Mesendoderm (in vitro differentiated cells): ENCODE measurements around the gene KDF1.

ENCODE experiments used
- DNase-seq: peaks from one replicate; pipeline ENCODE4 v3.0.0; 2013
- H2AK5ac ChIP-seq: 2 replicates; pipeline ENCODE4 v1.6.1; 2013; ENCODE audit warnings: low read length, inconsistent platforms
- H2BK120ac ChIP-seq: 2 replicates; pipeline ENCODE4 v1.6.1; 2013; ENCODE audit warnings: low read depth, mild to moderate bottlenecking, low read length, moderate library complexity, mixed read lengths
- H2BK15ac ChIP-seq: replicated peaks from 2 replicates; pipeline ENCODE4 v1.6.1; 2013; ENCODE audit warnings: low read depth, mild to moderate bottlenecking, moderate library complexity
- H2BK5ac ChIP-seq: 2 replicates; pipeline ENCODE4 v1.6.1; 2013; ENCODE audit warnings: low read length, inconsistent platforms
- H3K18ac ChIP-seq: 2 replicates; pipeline ENCODE4 v1.6.1; 2013; ENCODE audit warnings: mild to moderate bottlenecking, low read length, mixed read lengths
- H3K23ac ChIP-seq: one replicate; pipeline ENCODE4 v1.6.1; 2013; ENCODE audit warnings: low read length
- H3K27ac ChIP-seq: 2 replicates; pipeline ENCODE4 v1.5.1; 2013; ENCODE audit warnings: low read depth, mild to moderate bottlenecking, inconsistent platforms, low read length, moderate library complexity
- H3K27me3 ChIP-seq: 2 replicates; pipeline ENCODE4 v1.6.1; 2013; ENCODE audit warnings: low read length, control low read depth, mild to moderate bottlenecking, inconsistent platforms; ENCODE audit not compliant: insufficient read depth, poor library complexity
- H3K36me3 ChIP-seq: 2 replicates; pipeline ENCODE4 v1.6.1; 2013; ENCODE audit warnings: low read length, inconsistent platforms; ENCODE audit not compliant: control insufficient read depth, insufficient read depth
- H3K4ac ChIP-seq: one replicate; pipeline ENCODE4 v1.6.1; 2013; ENCODE audit warnings: low read depth, mild to moderate bottlenecking, low read length, moderate library complexity
- H3K4me1 ChIP-seq: 2 replicates; pipeline ENCODE4 v1.6.1; 2013; ENCODE audit warnings: low read depth, low read length, inconsistent platforms; ENCODE audit not compliant: control insufficient read depth
- H3K4me2 ChIP-seq: 2 replicates; pipeline ENCODE4 v1.6.1; 2013; ENCODE audit warnings: low read length
- H3K4me3 ChIP-seq: 2 replicates; pipeline ENCODE4 v1.5.1; 2013; ENCODE audit warnings: mild to moderate bottlenecking, low read length
- H3K56ac ChIP-seq: one replicate; pipeline ENCODE4 v1.6.1; 2013; ENCODE audit warnings: low read length
- H3K79me1 ChIP-seq: 2 replicates; pipeline ENCODE4 v1.6.1; 2013; ENCODE audit warnings: low read length, inconsistent platforms
- H3K79me2 ChIP-seq: 2 replicates; pipeline ENCODE4 v1.6.1; 2013; ENCODE audit warnings: mild to moderate bottlenecking, low read length; ENCODE audit not compliant: control insufficient read depth, insufficient read depth
- H3K9ac ChIP-seq: 2 replicates; pipeline ENCODE4 v1.6.1; 2013; ENCODE audit warnings: low read length, inconsistent platforms
- H4K5ac ChIP-seq: one replicate; pipeline ENCODE4 v1.6.1; 2013; ENCODE audit warnings: low read length
- H4K8ac ChIP-seq: one replicate; pipeline ENCODE4 v1.6.1; 2013; ENCODE audit warnings: low read depth, mild to moderate bottlenecking, control low read depth, low read length, moderate library complexity
- WGBS: extraction: QIAGEN DNeasy Blood & Tissue Kit; methylation state at CpG from one replicate; pipeline ENCODE4 v1.1.7; 2013; ENCODE audit warnings: low lambda C conversion rate, missing lambda C conversion rate; ENCODE audit not compliant: insufficient coverage; ENCODE audit errors: extremely low coverage; 5-methylcytosine and 5-hydroxymethylcytosine counted together

KDF1 gene

GRCh38 chr1:26996024-26996423 lies 35.8 kb upstream of the KDF1 start:
- H2BK5ac ChIP-seq: no peak overlapping the region
- DNase-seq: peak; percentile 41
- H3K36me3 ChIP-seq: no peaks in the 10 kb centered on the region
- no CpG with 5 or more reads among the region's 1 CpG for WGBS
- H2AK5ac ChIP-seq: no peak overlapping the region
- H2BK15ac ChIP-seq: no peak overlapping the region
- H3K79me2 ChIP-seq: peaks cover 4% of the 10 kb centered on the region
- no peak overlapping the region for H3K9ac ChIP-seq
- H3K4me2 ChIP-seq: no peak overlapping the region
- H3K27ac ChIP-seq: peak overlapping the region; percentile 19
- H3K4me1 ChIP-seq: peaks cover 15% of the 10 kb centered on the region
- H3K23ac ChIP-seq: no peak overlapping the region
- no peak overlapping the region for H3K4me3 ChIP-seq
- peaks cover 5% of the 10 kb centered on the region for H3K79me1 ChIP-seq
- no peak overlapping the region for H4K5ac ChIP-seq
- no peak overlapping the region for H4K8ac ChIP-seq
- H3K56ac ChIP-seq: no peak overlapping the region
- no peak overlapping the region for H3K4ac ChIP-seq
- H3K27me3 ChIP-seq: no peaks in the 10 kb centered on the region
- no peak overlapping the region for H3K18ac ChIP-seq
- H2BK120ac ChIP-seq: no peak overlapping the region

- Histone ChIP-seq H3K4ac (no peak overlapping the region), H3K4me3 (peak overlapping the region; percentile 34), H2BK15ac (no peak overlapping the region), H2BK120ac (no peak overlapping the region), H2AK5ac (no peak overlapping the region), H3K4me1 (peaks cover 15% of the 10 kb centered on the region), H3K56ac (peak overlapping the region; percentile 88), H3K23ac (no peak overlapping the region), H4K8ac (no peak overlapping the region), H4K5ac (no peak overlapping the region), H2BK5ac (no peak overlapping the region), H3K79me1 (peaks cover 5% of the 10 kb centered on the region), H3K36me3 (no peaks in the 10 kb centered on the region), H3K27me3 (no peaks in the 10 kb centered on the region), H3K18ac (peak overlapping the region; percentile 77), H3K79me2 (peaks cover 4% of the 10 kb centered on the region), H3K27ac (no peak overlapping the region), H3K9ac (peak overlapping the region; percentile 68), H3K4me2 (peak overlapping the region; percentile 35)
- peak; percentile 69 for DNase-seq
- WGBS: no CpG with 5 or more reads among the region's 15 CpGs
Measured at GRCh38 chr1:26994787-26995517, 34.7 kb upstream of the KDF1 start.

GRCh38 chr1:26994020-26994786 lies 33.9 kb upstream of the KDF1 start:
- Histone ChIP-seq H4K5ac (no peak overlapping the region), H3K4ac (peak overlapping the region; percentile 88), H2AK5ac (no peak overlapping the region), H4K8ac (no peak overlapping the region), H3K56ac (peak overlapping the region; percentile 88), H2BK120ac (no peak overlapping the region), H3K4me2 (peak overlapping the region; percentile 81), H3K4me3 (peak overlapping the region; percentile 34), H3K27me3 (no peaks in the 10 kb centered on the region), H3K18ac (peak overlapping the region; percentile 77), H3K4me1 (peaks cover 13% of the 10 kb centered on the region), H3K79me1 (peaks cover 5% of the 10 kb centered on the region), H3K27ac (peak overlapping the region; percentile 1), H3K23ac (no peak overlapping the region), H2BK5ac (no peak overlapping the region), H2BK15ac (no peak overlapping the region), H3K9ac (peak overlapping the region; percentile 68), H3K79me2 (peaks cover 4% of the 10 kb centered on the region), H3K36me3 (no peaks in the 10 kb centered on the region)
- DNase-seq: no peak
- no CpG with 5 or more reads among the region's 97 CpGs for WGBS

GRCh38 chr1:26993237-26994019 lies 33.2 kb upstream of the KDF1 start, which contains the start of gene TRNP1:
TRNP1 (plus strand) TSS chr1:26993692; CDS start chr1:26993787, 95 bp downstream.
- H3K4me3 ChIP-seq: peak within 1 kb of the TSS; percentile 42
- peak within 1 kb of the TSS; percentile 77 for H3K18ac ChIP-seq
- peak within 1 kb of the TSS; percentile 6 for H3K27ac ChIP-seq
- H3K4ac ChIP-seq: peak within 1 kb of the TSS; percentile 88
- peak within 1 kb of the TSS; percentile 88 for H3K56ac ChIP-seq
- no peak within 1 kb of the TSS for H2BK15ac ChIP-seq
- H3K9ac ChIP-seq: peak within 1 kb of the TSS; percentile 68
- no peaks in the 10 kb centered on the region for H3K36me3 ChIP-seq
- H4K5ac ChIP-seq: no peak within 1 kb of the TSS
- H3K27me3 ChIP-seq: no peaks in the 10 kb centered on the region
- peak; percentile 93 for DNase-seq
- no peak within 1 kb of the TSS for H2BK5ac ChIP-seq
- peak within 1 kb of the TSS; percentile 85 for H3K4me2 ChIP-seq
- peaks cover 7% of the 10 kb centered on the region for H3K4me1 ChIP-seq
- H3K79me2 ChIP-seq: peaks cover 4% of the 10 kb centered on the region
- no peak within 1 kb of the TSS for H2AK5ac ChIP-seq
- peaks cover 5% of the 10 kb centered on the region for H3K79me1 ChIP-seq
- no peak within 1 kb of the TSS for H2BK120ac ChIP-seq
- no peak within 1 kb of the TSS for H3K23ac ChIP-seq
- H4K8ac ChIP-seq: no peak within 1 kb of the TSS
- no CpG with 5 or more reads among the region's 61 CpGs for WGBS

- Histone ChIP-seq H4K8ac (no peak overlapping the region), H2BK120ac (no peak overlapping the region), H3K18ac (no peak overlapping the region), H3K27ac (no peak overlapping the region), H3K79me2 (peaks cover 4% of the 10 kb centered on the region), H3K4ac (no peak overlapping the region), H2BK15ac (no peak overlapping the region), H3K27me3 (no peaks in the 10 kb centered on the region), H3K36me3 (no peaks in the 10 kb centered on the region), H3K4me1 (peaks cover 3% of the 10 kb centered on the region), H4K5ac (no peak overlapping the region), H3K9ac (no peak overlapping the region), H3K4me3 (no peak overlapping the region), H3K79me1 (peaks cover 3% of the 10 kb centered on the region), H3K56ac (no peak overlapping the region), H3K4me2 (no peak overlapping the region), H3K23ac (no peak overlapping the region), H2AK5ac (no peak overlapping the region), H2BK5ac (no peak overlapping the region)
- DNase-seq: no peak
- no CpG with 5 or more reads among the region's 10 CpGs for WGBS
Measured at GRCh38 chr1:26991310-26992116, 31.2 kb upstream of the KDF1 start.
